GM21737 (cell line): ENCODE measurements around the gene PSMG3.

Experiments used
- ATAC-seq: cut with Tn5 transposase; IDR thresholded peaks from one replicate; pipeline ENCODE4 v1.9.1; 2021; ENCODE audit warnings: mild to moderate bottlenecking, moderate library complexity; ENCODE audit not compliant: unreplicated experiment

The PSMG3 gene, protein sequence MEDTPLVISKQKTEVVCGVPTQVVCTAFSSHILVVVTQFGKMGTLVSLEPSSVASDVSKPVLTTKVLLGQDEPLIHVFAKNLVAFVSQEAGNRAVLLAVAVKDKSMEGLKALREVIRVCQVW

DNA sequence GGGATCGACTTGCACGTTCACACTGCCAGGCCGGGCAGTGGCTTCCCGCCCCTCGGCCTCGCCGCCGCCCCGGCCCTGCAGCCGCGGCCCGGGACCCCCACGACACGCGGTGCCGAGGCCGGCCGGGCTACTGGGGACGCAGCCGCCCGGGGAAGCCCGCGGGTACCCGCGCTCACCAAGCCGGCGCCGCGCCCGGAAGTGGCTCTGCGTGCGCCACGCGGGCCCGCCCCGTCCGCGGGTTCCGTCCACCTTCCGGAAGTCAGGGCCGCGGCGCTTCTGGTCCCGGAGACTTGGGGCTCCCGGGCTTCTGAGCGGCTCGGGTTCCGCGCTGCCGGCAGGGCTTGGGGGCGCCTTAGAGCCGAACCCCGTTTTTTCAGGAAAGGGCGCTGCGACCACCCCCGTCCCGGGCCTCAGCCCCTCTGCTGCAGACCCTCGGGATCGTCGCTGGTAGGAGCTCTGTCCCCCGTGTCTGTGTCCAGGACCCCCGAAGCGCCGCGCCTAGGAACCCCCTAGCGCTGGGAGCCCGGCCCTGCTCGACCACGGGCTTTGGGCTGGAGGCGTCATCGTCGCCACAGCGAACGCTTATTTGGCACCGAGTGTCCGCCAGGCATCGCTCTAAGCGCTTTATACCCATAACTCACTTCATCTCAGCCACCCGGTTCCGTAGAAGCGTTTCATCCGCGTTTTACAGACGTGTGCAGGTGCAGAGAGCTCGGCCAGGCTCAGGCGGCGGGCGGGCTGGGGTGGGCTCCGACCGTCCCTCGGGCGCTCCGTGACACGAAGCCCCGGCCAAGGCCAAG lies at the start of gene PSMG3:
Gene PSMG3 (minus strand): TSS at position 200 of the 800 bp plus-strand sequence. CDS start 693 bp downstream, outside the sequence.
- peak; percentile 88 for ATAC-seq

DNA sequence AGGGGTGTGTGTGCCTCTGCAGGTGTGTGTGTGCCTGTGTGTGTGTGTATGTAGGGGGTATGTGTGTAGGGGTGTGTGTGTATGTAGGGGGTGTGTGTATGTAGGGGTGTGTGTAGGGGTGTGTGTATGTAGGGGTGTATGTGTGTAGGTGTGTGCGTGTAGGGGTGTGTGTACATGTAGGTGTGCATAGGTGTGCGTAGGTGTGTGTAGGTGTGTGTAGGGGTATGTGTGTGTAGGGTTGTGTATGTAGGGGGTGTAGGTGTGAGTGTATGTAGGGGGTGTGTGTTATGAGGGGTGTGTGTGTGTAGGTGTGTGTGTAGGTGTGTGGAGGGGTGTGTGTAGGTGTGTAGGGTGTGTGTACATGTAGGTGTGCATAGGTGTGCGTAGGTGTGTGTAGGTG lies 48.6 kb upstream of the PSMG3 start:
- no peak for ATAC-seq

DNA sequence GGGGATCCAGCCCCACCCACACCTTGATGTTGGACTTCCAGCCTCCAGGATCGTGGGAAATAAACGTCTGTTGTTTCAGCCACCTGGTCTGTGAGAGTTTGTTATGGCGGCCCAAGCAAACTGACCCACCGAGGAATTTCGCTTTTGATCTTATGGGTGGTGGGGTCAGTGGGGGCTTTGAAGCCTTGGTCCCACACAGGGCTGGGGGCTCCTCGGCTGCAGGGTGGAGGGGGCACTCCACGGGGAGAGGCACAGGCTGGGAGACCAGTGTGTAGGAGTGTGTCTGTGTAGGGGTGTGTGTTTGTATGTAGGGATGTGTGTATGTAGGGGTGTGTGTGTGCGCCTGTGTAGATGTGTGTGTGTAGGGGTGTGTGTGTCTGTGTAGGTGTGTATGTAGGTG lies 48.1 kb upstream of the PSMG3 start:
- ATAC-seq: no peak

DNA sequence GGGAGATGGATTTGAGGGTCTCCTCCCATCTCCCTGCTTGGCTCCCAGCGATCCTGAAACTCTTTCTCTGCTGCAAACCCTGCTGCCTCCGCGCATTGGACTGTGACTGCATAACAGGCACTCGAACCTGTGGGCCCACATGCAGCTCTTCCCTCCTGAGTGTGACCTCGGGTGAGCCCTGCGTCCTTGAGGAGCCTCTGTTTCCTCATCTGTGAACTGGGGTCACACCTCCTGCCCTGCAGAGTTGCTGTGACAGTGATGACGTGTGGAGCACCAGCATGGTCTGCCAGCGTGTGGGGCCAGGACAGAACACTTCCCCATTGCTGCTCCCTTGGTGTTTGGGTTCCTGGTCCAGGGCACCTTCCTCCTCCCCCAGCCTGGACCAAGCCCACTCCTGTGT lies 46.9 kb upstream of the PSMG3 start:
- ATAC-seq: no peak

DNA sequence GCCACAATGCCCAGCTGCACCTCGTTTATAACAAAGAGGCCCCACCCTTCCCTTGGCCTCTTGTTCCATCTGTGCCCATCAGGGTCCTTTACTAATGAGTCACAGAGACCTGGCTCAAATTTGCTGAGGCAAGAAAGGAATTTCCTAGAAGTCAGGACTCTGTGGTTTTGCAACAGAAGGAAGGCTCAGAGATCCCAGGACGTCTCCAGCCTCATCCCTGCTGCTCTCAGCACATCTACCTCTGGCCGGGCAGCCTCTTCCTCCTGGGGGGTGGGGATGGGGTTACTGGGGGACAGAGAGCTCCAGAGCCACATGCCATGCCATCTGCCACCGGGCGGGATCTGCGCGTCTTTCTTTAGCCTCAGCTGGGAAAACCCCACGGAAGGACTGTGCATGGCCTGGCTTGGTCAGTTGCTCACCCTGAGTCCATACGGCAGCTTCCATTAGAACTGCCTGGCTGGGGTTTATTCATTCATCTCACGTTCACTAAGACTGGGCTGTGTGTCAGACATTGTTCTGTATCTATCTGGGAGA lies 41.9 kb upstream of the PSMG3 start:
- no peak for ATAC-seq

DNA sequence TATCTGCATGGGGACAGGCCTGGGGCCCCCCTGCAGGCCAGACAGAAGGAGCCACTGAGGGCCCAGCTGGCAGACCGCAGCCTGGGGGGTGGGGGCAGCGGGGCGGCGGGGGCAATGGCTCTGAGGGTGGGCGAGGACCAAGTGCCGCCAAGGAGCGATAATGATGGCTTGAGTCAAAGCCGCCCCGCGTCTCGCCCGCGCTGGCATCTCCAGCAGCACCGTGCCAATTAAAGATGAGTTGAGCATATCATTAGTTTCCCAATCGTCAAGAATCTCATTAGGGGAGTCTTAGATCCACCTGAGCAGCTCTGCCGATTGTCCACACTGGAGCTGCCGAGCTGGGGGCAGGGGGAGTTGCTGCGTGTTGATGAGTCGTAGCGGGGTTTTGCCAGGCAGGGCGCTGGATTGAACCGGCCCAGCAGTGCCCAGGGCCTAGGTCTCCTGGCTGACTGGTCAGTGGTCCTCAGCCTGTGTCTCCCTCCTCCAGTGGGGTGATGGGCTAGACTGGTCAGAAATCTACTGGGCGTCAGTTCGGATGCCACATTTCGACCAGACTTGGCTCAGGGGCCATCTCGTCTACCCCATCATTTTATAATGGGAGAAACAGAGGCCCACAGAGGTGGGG lies 41.0 kb upstream of the PSMG3 start:
- no peak for ATAC-seq

DNA sequence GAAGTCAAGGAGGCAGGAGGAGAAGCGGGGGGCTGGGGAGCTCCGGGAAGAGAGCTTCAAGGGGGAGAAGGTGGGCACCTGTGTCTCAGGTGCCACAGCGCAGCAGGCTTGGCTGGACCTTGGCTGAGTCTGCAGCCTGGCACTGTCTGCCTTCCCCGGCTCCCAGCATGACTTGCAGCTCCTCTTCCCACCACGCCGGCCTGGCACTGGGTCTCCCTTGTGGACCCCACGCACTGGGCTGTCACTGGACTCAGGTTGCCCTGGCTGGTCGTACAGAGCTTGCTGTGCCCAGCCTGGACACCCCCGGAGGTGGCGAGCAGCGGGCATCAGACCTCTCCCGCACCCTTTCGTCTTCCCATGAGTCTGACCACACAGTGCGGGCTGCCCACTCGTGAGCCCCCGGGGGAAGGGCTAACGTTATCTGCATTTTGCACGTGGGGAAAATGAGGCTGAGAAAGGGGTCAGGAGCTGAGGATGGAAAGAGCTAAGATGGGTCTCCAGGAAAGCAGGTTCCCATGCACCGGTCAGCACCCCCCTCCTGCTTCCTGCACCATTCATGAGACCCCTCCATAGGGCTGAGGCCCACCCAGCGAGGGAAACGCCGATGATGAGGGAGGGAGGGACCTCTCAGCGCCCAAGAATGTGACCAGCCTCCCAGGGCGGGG lies 40.3 kb upstream of the PSMG3 start:
- no peak for ATAC-seq

DNA sequence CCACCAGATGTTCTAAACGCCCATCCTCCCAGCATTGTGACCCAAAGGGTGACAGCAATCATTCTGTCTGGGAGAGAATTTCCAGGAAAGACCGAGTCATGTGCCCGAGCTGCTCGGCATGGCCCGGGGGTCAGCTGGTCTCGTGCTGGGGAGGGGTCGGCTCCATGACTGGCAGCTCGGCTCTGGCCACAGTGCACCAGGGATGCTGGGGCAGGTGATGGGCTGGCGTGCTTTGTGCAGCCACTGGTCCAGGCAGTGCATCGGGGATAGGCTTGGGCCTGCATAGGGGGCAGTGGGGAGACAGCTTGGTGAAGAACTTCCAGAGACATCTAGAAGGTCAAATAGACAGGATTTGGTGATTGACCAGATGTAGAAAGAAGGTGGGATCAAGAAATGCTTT lies 39.2 kb upstream of the PSMG3 start:
- no peak for ATAC-seq

DNA sequence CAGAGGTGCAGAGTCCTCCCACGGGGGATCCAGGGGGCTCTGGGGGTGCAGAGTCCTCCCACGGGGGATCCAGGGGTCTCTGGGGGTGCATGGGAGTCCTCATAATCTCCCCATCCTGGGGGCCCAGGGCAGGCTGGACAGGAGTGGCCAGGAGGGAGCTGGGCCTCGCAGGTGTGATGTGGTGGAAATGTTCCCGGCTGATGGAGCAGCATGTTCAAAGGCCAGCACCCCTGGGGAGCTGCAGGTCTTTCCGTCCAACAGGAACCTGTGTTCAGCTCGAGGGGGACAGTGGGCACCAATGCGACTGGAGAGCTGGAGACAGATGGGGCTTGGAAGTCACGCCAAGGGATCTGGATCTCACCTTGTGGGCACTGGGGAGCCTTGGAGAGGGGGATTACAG lies 38.5 kb upstream of the PSMG3 start:
- no peak for ATAC-seq

DNA sequence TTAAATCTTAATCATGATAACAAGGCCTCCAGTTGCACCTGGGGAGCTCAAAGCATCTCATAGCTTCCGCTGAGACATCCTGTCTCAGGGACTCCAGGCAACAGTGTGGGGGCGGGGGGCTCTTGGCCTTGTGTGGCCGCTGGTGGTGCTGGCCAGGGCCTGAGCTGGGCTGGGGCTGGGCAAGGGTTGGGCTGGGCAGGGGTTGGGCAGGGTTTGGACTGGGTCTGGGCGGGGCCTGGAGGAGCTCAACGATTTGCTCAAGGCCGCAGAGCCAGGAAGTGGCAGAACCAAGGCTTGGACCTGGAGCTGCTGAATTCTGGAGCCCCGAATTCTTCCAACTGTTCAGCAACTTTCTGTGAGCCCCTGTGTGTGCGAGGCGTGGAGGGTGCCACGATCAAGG lies 37.9 kb upstream of the PSMG3 start:
- ATAC-seq: no peak

DNA sequence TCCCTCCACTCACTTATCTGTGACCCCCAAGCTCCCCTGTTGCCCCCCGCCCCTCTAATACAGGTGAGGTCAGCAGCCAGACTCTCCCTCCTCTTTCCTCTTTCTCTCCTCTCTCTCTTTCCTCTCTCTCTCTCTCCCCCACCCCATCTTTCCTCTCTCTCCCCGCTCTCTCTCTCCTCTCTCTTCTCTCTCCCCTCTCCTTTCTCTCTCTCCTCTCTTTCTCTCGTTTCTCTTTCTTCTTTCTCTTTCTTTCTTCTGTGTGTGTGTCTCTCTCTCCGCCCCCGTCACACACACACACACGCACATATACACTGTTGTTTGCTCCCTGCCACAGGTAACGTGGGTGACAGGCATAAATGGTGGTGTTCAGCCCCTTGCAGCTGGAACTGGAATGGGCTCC lies 37.2 kb upstream of the PSMG3 start:
- no peak for ATAC-seq

DNA sequence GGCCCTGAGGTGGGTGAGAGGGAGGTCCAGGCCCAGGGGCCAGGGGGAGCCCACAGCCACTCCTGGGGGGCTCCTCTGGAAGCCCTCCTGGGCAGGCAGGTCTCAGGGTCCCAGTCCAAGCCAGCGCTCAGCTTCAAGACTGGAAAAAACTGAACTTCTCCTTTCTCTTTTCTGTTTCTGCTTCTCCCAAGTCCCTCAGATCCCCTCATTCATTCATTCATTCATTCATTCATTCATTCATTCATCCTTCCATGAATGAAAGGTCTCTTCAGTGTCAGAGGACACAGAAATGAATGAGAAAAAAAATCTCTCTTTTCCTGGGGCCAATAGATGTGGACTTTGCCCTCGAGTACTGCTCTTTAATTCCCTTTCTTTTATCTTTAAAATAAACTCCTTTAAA lies 34.6 kb upstream of the PSMG3 start:
- no peak for ATAC-seq

DNA sequence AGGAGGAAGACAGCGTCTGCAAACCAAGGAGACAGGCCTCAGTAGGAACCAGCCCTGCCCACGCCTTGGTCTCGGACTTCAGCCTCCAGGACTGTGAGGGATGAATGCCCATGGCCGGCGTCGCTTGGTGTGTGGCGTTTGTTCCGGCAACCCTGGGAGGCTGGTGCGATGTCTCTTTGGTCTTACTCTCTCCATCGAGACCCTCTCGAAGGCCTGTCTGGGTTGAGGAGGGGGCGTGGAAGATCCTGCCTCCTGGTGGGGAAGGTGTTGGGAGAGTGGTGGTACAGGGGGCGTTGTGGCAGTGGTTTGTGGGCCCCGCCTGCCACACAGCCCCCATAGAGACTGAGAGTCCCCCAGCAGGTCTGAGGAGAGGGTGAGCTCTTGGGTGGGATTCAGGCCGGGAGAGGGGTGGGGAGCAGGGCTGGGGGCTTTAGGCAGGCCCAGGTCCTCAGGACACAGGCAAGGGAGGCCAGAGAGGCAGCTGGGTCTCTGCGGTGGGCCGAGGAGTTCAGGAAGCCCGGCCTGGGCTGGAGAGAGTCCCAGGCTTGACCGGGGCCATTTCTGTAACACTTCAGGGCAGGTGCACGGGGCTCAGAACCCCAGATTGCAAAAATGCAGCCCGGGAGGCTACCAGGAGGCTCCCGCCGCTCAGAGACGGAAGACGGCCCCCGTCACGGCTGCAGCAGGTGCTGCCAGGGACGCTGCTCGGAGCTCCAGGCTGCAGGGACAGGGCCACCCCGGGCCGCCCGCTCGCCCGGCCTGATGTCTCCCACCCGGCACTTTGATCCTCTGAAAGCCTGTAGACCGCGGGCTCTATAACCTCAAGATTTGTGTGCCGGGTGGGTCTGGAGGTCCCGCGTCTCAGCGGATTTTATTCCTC lies 33.8 kb upstream of the PSMG3 start:
- no peak for ATAC-seq

DNA sequence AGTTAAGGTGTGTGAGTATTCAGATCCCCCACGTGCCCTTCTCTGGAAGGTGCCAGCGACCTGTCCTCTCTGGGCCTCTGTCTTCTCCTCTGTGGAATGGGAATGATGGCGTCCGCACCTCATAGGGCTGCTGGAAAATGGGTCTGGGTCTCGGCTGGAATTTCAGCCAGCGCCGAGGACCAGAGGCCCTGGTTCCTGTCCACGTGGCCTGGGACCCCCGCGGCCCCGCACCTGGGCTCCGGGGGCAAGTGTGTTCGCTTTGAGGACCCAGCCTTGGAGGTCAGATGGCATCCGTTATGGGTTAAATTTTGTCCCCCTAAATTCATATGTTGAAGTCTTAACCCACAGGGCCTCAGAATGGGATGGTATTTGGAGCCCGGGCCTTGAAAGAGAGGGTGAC lies 32.6 kb upstream of the PSMG3 start:
- ATAC-seq: no peak

DNA sequence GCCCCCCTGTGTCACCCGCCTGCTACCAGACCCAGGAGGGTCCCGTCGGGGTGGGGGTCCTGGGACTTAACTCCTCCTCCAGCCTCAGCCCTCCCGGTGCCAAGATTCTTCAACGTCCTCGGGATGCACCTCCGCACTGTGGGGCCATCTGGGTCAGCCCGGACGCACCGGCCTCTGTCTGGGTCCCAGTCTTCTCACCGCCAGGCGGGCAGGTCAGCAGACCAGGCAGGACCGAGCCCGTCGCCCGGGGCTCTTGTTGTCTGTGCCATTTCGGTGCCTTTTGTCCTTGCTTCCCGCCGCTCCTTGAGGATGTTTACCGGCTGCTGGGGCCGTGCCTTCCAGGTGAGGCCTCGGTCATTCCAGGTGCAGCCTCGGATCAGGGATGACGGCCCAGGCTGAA lies 32.1 kb upstream of the PSMG3 start:
- no peak for ATAC-seq

DNA sequence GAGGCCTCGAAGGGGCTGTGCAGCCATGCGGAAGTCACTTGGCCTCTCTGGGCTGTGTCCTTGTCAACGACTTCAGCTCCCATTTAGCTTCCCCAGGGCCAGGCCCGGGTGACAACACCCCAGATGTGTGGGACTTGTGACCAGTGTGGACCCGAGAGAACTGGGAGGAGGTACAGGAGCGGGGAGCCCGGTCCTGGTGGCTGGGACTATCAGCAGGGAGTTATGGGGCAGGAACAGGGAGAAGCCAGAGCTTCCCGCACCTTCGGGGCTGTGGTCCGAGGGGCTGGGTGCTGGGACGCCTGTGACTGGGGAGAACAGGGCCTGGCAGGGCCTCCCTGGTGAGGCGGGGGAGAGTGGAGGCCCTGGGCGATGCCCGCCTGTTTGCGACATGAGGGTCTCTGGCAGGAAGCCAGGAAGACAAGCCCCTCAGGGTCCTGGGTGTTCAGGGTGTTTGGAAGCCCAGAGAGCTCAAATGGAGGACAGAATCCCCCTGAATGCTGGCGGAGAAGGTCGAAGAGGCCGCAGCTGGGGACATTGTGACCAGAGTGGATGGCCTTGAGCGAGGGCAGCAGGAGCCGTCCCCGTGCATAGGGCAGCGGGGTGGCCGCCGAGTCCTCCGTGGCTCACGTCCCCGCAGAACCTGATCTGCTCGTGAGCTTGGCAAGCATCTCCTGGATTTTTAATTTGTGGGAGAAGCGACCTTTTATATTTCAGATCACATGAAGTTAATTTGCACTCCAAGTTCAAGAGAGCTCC lies 30.0 kb upstream of the PSMG3 start:
- ATAC-seq: no peak

DNA sequence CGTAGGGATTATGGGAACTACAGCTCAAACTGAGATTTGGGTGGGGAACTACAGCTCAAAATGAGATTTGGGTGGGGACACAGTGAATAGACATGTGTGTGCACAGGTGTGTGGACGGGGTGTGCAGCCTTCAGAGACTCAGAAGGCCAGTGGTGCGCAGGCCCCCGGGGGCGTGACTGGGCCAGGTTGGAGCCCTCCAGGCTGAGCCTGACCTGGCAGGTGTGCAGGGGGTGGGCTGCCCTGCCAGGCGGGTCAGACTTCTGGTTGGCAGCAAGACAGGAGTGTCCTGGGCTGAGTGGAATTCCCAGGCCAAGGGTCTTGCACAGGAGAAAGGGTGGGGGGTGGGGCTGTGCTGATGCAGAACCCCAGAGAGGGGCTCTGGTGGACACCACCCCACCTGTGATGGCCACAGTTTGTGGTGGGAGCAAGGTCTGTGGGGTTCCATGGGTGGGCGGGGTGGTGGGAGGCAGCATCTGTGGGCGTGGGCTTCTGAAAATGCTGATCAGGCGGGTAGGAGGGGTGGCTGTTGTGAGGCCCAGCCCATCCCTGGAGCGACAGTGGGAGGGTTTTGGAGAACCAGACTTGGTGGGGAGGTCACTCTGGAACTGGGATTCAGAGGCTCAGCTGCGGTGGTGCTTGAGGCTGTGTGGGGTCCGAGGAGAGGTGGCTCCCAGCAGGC lies 29.3 kb upstream of the PSMG3 start:
- ATAC-seq: no peak

DNA sequence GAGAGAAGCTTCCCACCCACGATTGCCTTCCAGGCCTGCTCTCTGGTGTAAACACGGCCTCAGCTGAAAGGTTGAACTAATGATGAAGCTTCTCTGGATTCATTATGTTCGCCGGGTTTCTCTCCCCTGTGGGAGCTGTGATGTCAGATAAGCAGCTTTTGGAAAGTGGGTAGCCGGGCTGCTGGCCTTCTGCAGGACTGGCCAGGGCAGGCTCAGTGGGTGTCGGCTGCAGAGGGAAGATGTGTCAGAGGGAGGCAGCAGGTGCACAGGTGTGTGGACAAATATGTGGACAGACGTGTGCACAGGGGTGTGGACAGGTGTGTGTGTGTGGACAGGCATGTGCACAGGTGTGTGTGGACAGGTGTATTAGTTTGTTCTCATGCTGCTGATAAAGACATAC lies 28.5 kb upstream of the PSMG3 start:
- ATAC-seq: no peak

DNA sequence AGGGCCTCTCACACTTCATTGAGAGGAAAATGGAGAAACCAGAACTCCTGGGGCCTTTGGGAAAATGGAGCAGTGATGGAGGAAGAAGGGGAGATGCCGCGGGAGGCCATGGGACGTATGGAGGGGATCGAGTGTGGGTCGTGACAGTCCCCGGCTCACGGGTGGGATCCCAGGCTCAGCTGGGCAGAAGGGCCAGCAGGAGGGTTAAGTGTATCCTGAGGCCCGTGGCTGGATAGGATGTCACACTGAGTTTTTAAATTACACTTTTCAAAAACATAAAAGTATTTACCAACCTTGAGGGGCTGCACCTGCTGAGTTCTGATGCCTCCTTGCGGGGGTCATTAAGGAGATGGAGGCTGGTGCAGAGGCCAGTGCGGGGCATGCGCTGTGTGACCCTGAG lies 28.0 kb upstream of the PSMG3 start:
- ATAC-seq: no peak
